WTC11 (cell line): Measurements from ENCODE around the gene TAF1D. TPM values are rescaled to one million over a fixed set of nuclear protein-coding genes. Genes with fewer than 3 reads are reported as not detected.

ENCODE experiments used
- ATAC-seq: fragments of 200-7000 bp; cut with Tn5 transposase; 2 replicates; pipeline ENCODE4 v1.10.0; 2021; ENCODE audit warnings: mild to moderate bottlenecking, moderate library complexity
- CTCF ChIA-PET: fragments of 300-600 bp; sonication (Branson Sonifier 250); formaldehyde crosslinking; loops from one replicate; lab custom pipeline; 2021; ENCODE audit warnings: antibody characterized with exemption; lab: Charles Lee
- POLR2A ChIA-PET: fragments of 350-600 bp; sonication (Branson Sonifier 250); formaldehyde crosslinking; loops from one replicate; lab custom pipeline; 2021; ENCODE audit warnings: antibody characterized with exemption; lab: Charles Lee
- DNase-seq: peaks from one replicate; pipeline ENCODE4 v3.0.0; 2021; ENCODE audit warnings: low spot score
- H3K27ac Mint-ChIP-seq: 2 replicates; pipeline ENCODE4 v1.8.0; 2021; ENCODE audit warnings: mixed read lengths
- H3K27me3 Mint-ChIP-seq: 2 replicates; pipeline ENCODE4 v1.8.0; 2021; ENCODE audit warnings: low read depth, mild to moderate bottlenecking, moderate library complexity, mixed read lengths
- H3K36me3 Mint-ChIP-seq: 2 replicates; pipeline ENCODE4 v1.8.0; 2021; ENCODE audit warnings: mixed read lengths
- H3K4me1 Mint-ChIP-seq: 2 replicates; pipeline ENCODE4 v1.8.0; 2022; ENCODE audit warnings: mixed read lengths
- H3K4me3 Mint-ChIP-seq: 2 replicates; pipeline ENCODE4 v1.8.0; 2021; ENCODE audit warnings: mild to moderate bottlenecking, moderate library complexity, mixed read lengths
- H3K9me3 Mint-ChIP-seq: 2 replicates; pipeline ENCODE4 v1.8.0; 2021; ENCODE audit warnings: mixed read lengths
- EMX1 ChIP-seq: fragments of 250-450 bp; sonication (Bioruptor Pico); IDR thresholded peaks from 2 replicates; pipeline ENCODE4 v1.8.0; 2021; ENCODE audit warnings: mild to moderate bottlenecking
- ETV6 ChIP-seq: sonication (generic); formaldehyde crosslinking; IDR thresholded peaks from 2 replicates; pipeline ENCODE4 v1.8.1; 2022; ENCODE audit warnings: mild to moderate bottlenecking, missing genetic modification reagents
- FOXK1 ChIP-seq: sonication (generic); formaldehyde crosslinking; IDR thresholded peaks from 2 replicates; pipeline ENCODE4 v1.8.0; 2022; ENCODE audit warnings: mild to moderate bottlenecking, moderate library complexity, missing genetic modification reagents
- GRHL2 ChIP-seq: fragments of 250-450 bp; sonication (Bioruptor Pico); IDR thresholded peaks from 2 replicates; pipeline ENCODE4 v1.8.0; 2022; ENCODE audit warnings: mild to moderate bottlenecking, moderate library complexity; ENCODE audit not compliant: insufficient replicate concordance, severe bottlenecking
- JUN ChIP-seq: sonication (generic); formaldehyde crosslinking; IDR thresholded peaks from 2 replicates; pipeline ENCODE4 v1.8.0; 2023; ENCODE audit warnings: mild to moderate bottlenecking, missing genetic modification reagents
- MYBL2 ChIP-seq: sonication (generic); formaldehyde crosslinking; IDR thresholded peaks from 2 replicates; pipeline ENCODE4 v1.8.1; 2023; ENCODE audit warnings: mild to moderate bottlenecking, moderate library complexity, missing genetic modification reagents
- NFATC4 ChIP-seq: fragments of 250-450 bp; sonication (Bioruptor Pico); IDR thresholded peaks from 2 replicates; pipeline ENCODE4 v1.9.0; 2021; ENCODE audit warnings: mild to moderate bottlenecking
- NFYB ChIP-seq: sonication (generic); formaldehyde crosslinking; conservative IDR thresholded peaks from 2 replicates; pipeline ENCODE4 v1.8.0; 2022; ENCODE audit warnings: low read depth, missing genetic modification reagents
- NR3C1 ChIP-seq: sonication (generic); formaldehyde crosslinking; conservative IDR thresholded peaks from 2 replicates; pipeline ENCODE4 v1.8.1; 2023; ENCODE audit warnings: low read depth, mild to moderate bottlenecking, missing genetic modification reagents
- OVOL2 ChIP-seq: fragments of 250-450 bp; sonication (Bioruptor Pico); IDR thresholded peaks from 2 replicates; pipeline ENCODE4 v1.9.0; 2021; ENCODE audit warnings: mild to moderate bottlenecking, borderline replicate concordance
- ZBTB21 ChIP-seq: sonication (generic); formaldehyde crosslinking; IDR thresholded peaks from 2 replicates; pipeline ENCODE4 v1.8.1; 2023; ENCODE audit warnings: mild to moderate bottlenecking, missing genetic modification reagents, borderline replicate concordance
- ZNF121 ChIP-seq: sonication (generic); formaldehyde crosslinking; IDR thresholded peaks from 2 replicates; pipeline ENCODE4 v1.8.0; 2023; ENCODE audit warnings: missing genetic modification reagents
- ZNF138 ChIP-seq: sonication (generic); formaldehyde crosslinking; conservative IDR thresholded peaks from 2 replicates; pipeline ENCODE4 v1.8.1; 2022; ENCODE audit warnings: mild to moderate bottlenecking, moderate library complexity, missing genetic modification reagents
- ZNF317 ChIP-seq: sonication (generic); formaldehyde crosslinking; IDR thresholded peaks from 2 replicates; pipeline ENCODE4 v1.8.1; 2023; ENCODE audit warnings: low read depth, mild to moderate bottlenecking, moderate library complexity, missing genetic modification reagents, borderline replicate concordance
- ZNF671 ChIP-seq: fragments of 250-450 bp; sonication (Bioruptor Pico); IDR thresholded peaks from 2 replicates; pipeline ENCODE4 v1.8.0; 2021; ENCODE audit warnings: mild to moderate bottlenecking
- total RNA-seq: library from RNA; stranded (reverse); gene quantifications from 3 replicates; pipeline ENCODE4 v1.2.3, GENCODE V29; 2021
- TF ChIP-seq, protein P1 (sequence below): fragments of 250-450 bp; sonication (Bioruptor Pico); IDR thresholded peaks from 2 replicates; pipeline ENCODE4 v1.9.0; 2021; ENCODE audit warnings: mild to moderate bottlenecking
- TF ChIP-seq, protein P2 (sequence below): sonication (generic); formaldehyde crosslinking; IDR thresholded peaks from 2 replicates; pipeline ENCODE4 v1.8.1; 2022; ENCODE audit warnings: low read depth, mild to moderate bottlenecking, moderate library complexity, missing genetic modification reagents, borderline replicate concordance
- TF ChIP-seq, protein P3 (sequence below): fragments of 250-450 bp; sonication (Bioruptor Pico); IDR thresholded peaks from 2 replicates; pipeline ENCODE4 v1.9.0; 2021; ENCODE audit warnings: mild to moderate bottlenecking, borderline replicate concordance
- TF ChIP-seq, protein P4 (sequence below): sonication (generic); formaldehyde crosslinking; IDR thresholded peaks from 2 replicates; pipeline ENCODE4 v1.8.1; 2022; ENCODE audit warnings: low read depth, missing genetic modification reagents, borderline replicate concordance
- TF ChIP-seq, protein P5 (sequence below): fragments of 250-450 bp; sonication (Bioruptor Pico); IDR thresholded peaks from 2 replicates; pipeline ENCODE4 v1.8.0; 2021; ENCODE audit warnings: mild to moderate bottlenecking
- TF ChIP-seq, protein P6 (sequence below): fragments of 250-450 bp; sonication (Bioruptor Pico); conservative IDR thresholded peaks from 2 replicates; pipeline ENCODE4 v1.9.0; 2021; ENCODE audit warnings: mild to moderate bottlenecking
- TF ChIP-seq, protein P7 (sequence below): sonication (generic); formaldehyde crosslinking; IDR thresholded peaks from 2 replicates; pipeline ENCODE4 v1.8.0; 2022; ENCODE audit warnings: mild to moderate bottlenecking, missing genetic modification reagents

Gene TAF1D
- total RNA-seq, 1 experiment from 2014 or later: 223 TPM

DNA sequence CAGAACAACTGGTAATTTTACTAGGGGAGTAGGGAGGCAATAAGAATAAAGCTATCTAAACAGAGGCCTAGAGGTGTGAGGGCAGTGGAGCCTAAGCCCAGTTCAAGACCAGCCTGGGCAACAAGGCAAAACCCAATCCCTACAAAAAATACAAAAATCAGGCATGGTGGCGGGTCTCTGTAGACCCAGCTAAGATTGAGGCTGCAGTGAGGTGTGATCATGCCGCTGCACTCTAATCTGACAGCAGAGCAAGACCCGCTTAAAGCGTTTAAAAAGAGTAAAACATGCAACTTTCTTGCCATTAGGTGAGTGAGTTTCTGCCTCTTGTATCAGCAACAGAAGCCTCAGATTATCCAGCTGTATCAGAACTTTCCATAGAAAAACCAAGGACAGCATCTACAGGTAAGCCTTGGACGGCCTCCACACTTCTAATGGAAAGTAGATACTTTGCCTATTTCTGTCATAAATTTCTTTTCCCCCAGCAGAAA, 12.1 kb downstream of the TAF1D start (continued):
- TF ChIP-seq, protein P1, sequence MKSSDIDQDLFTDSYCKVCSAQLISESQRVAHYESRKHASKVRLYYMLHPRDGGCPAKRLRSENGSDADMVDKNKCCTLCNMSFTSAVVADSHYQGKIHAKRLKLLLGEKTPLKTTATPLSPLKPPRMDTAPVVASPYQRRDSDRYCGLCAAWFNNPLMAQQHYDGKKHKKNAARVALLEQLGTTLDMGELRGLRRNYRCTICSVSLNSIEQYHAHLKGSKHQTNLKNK (CRISPR knock-in tag): 0 out of 2 replicates have a peak, but pooled peaks have one; percentile 1
- TF ChIP-seq ETV6 (CRISPR knock-in tag) (peak; percentile 57; the same call in 1 of the 2 replicates), ZBTB21 (CRISPR knock-in tag) (no peak), ZNF671 (CRISPR knock-in tag) (peak; percentile 94)

DNA sequence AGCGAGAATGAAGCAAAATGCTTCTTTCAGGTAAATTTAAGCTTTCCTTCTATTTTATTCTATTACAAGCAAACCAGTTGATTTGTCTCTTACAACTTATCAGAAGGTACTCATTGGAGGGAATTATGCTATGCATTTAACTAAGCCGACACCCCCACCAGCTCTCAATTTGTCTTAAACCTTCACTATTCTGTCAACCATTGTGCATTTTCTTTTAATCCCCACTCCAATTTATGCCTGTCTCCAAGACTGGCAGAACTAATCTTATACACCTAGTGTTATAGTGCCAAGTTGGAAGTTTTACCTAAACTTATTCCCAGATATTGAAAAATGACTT, 12.5 kb downstream of the TAF1D start:
- Mint-ChIP-seq H3K9me3 (no peaks in the 10 kb centered on the region), H3K4me1 (no peaks in the 10 kb centered on the region), H3K36me3 (peaks cover 79% of the 10 kb centered on the region), H3K27me3 (no peaks in the 10 kb centered on the region), H3K4me3 (no peak overlapping the region), H3K27ac (peak overlapping the region; percentile 93)
- ATAC-seq (peak; percentile 15), DNase-seq (no peak)
- ChIA-PET POLR2A (interaction anchor here (0.7 to 2.4 kb wide), 3 partner anchors 11 to 55 kb away, joined by 3 to 15 read pairs (median 7); partner anchors contain the start of genes C11orf54, MED17 and TAF1D), CTCF (interaction anchor here (0.6 to 1.0 kb wide), 2 partner anchors 11 to 494 kb away, joined by 3 to 6 read pairs; no protein-coding TSS in a partner anchor)
- TF ChIP-seq ZNF671 (CRISPR knock-in tag): peak; percentile 83
- TF ChIP-seq ZNF317 (CRISPR knock-in tag): no peak
- no peak for TF ChIP-seq ZNF121
- no peak for TF ChIP-seq NFYB
- TF ChIP-seq, protein P2, sequence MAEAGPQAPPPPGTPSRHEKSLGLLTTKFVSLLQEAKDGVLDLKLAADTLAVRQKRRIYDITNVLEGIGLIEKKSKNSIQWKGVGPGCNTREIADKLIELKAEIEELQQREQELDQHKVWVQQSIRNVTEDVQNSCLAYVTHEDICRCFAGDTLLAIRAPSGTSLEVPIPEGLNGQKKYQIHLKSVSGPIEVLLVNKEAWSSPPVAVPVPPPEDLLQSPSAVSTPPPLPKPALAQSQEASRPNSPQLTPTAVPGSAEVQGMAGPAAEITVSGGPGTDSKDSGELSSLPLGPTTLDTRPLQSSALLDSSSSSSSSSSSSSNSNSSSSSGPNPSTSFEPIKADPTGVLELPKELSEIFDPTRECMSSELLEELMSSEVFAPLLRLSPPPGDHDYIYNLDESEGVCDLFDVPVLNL: no peak
- TF ChIP-seq OVOL2: no peak
- TF ChIP-seq GRHL2 (CRISPR knock-in tag): no peak
- no peak for TF ChIP-seq MYBL2 (CRISPR knock-in tag)
- TF ChIP-seq JUN (CRISPR knock-in tag): no peak
- TF ChIP-seq FOXK1 (CRISPR knock-in tag): no peak
- TF ChIP-seq, protein P3, sequence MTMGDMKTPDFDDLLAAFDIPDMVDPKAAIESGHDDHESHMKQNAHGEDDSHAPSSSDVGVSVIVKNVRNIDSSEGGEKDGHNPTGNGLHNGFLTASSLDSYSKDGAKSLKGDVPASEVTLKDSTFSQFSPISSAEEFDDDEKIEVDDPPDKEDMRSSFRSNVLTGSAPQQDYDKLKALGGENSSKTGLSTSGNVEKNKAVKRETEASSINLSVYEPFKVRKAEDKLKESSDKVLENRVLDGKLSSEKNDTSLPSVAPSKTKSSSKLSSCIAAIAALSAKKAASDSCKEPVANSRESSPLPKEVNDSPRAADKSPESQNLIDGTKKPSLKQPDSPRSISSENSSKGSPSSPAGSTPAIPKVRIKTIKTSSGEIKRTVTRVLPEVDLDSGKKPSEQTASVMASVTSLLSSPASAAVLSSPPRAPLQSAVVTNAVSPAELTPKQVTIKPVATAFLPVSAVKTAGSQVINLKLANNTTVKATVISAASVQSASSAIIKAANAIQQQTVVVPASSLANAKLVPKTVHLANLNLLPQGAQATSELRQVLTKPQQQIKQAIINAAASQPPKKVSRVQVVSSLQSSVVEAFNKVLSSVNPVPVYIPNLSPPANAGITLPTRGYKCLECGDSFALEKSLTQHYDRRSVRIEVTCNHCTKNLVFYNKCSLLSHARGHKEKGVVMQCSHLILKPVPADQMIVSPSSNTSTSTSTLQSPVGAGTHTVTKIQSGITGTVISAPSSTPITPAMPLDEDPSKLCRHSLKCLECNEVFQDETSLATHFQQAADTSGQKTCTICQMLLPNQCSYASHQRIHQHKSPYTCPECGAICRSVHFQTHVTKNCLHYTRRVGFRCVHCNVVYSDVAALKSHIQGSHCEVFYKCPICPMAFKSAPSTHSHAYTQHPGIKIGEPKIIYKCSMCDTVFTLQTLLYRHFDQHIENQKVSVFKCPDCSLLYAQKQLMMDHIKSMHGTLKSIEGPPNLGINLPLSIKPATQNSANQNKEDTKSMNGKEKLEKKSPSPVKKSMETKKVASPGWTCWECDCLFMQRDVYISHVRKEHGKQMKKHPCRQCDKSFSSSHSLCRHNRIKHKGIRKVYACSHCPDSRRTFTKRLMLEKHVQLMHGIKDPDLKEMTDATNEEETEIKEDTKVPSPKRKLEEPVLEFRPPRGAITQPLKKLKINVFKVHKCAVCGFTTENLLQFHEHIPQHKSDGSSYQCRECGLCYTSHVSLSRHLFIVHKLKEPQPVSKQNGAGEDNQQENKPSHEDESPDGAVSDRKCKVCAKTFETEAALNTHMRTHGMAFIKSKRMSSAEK (CRISPR knock-in tag): peak; percentile 24; the same call in 1 of the 2 replicates
- TF ChIP-seq EMX1 (CRISPR knock-in tag): 0 out of 2 replicates have a peak, but pooled peaks have one; percentile 9
- TF ChIP-seq, protein P4, sequence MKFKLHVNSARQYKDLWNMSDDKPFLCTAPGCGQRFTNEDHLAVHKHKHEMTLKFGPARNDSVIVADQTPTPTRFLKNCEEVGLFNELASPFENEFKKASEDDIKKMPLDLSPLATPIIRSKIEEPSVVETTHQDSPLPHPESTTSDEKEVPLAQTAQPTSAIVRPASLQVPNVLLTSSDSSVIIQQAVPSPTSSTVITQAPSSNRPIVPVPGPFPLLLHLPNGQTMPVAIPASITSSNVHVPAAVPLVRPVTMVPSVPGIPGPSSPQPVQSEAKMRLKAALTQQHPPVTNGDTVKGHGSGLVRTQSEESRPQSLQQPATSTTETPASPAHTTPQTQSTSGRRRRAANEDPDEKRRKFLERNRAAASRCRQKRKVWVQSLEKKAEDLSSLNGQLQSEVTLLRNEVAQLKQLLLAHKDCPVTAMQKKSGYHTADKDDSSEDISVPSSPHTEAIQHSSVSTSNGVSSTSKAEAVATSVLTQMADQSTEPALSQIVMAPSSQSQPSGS: no peak
- TF ChIP-seq, protein P5, sequence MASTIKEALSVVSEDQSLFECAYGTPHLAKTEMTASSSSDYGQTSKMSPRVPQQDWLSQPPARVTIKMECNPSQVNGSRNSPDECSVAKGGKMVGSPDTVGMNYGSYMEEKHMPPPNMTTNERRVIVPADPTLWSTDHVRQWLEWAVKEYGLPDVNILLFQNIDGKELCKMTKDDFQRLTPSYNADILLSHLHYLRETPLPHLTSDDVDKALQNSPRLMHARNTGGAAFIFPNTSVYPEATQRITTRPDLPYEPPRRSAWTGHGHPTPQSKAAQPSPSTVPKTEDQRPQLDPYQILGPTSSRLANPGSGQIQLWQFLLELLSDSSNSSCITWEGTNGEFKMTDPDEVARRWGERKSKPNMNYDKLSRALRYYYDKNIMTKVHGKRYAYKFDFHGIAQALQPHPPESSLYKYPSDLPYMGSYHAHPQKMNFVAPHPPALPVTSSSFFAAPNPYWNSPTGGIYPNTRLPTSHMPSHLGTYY: peak; percentile 42; the same call in 1 of the 2 replicates
- peak; percentile 11; the same call in 1 of the 2 replicates for TF ChIP-seq NFATC4 (CRISPR knock-in tag)
- TF ChIP-seq, protein P6, sequence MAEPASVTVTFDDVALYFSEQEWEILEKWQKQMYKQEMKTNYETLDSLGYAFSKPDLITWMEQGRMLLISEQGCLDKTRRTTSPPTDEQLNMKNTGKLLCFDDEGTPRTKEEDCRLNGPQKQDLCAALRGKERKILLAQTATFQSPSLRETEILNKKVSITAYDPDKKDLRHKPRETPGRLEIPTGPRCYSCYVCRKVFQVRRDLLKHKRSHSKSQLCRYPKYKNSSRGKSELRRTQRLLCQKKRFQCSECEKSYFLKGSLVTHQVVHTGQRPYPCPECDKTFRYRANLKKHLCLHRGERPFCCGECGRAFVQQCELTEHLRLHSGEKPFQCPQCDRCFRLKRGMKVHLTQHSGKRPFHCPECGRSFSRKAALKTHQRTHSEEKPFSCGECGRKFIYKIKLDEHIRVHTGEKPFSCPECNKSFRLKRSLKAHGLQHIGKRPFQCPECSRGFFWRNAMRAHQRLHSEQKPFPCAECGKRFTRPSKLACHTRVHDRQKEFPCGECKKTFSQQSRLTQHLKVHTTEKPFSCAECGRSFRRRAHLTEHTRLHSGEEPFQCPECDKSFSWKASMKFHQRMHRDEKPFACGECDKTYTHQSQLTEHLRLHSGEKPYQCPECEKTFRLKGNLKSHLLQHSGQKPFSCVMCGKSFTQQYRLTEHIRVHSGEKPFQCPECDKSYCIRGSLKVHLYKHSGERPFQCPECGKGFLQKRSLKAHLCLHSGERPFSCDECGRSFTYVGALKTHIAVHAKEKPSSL (CRISPR knock-in tag): peak; percentile 88; the same call in 1 of the 2 replicates
- TF ChIP-seq NR3C1: no peak
- TF ChIP-seq, protein P7, sequence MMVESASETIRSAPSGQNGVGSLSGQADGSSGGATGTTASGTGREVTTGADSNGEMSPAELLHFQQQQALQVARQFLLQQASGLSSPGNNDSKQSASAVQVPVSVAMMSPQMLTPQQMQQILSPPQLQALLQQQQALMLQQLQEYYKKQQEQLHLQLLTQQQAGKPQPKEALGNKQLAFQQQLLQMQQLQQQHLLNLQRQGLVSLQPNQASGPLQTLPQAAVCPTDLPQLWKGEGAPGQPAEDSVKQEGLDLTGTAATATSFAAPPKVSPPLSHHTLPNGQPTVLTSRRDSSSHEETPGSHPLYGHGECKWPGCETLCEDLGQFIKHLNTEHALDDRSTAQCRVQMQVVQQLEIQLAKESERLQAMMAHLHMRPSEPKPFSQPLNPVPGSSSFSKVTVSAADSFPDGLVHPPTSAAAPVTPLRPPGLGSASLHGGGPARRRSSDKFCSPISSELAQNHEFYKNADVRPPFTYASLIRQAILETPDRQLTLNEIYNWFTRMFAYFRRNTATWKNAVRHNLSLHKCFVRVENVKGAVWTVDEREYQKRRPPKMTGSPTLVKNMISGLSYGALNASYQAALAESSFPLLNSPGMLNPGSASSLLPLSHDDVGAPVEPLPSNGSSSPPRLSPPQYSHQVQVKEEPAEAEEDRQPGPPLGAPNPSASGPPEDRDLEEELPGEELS (CRISPR knock-in tag): no peak
- no peak for TF ChIP-seq ZNF138 (CRISPR knock-in tag)
